Suppressor macrophage treated with lipopolysaccharide for 4 hours (primary cell): Measurements from ENCODE around the gene ZFP30.
"Not testable (repeated sequence)": the region's sequence is repeated elsewhere in the genome, so short reads cannot be mapped to it uniquely, and the experiment has no call there.

Experiments used
- DNase-seq: peaks from one replicate; pipeline ENCODE4 v3.0.0-alpha.2; 2020

Gene ZFP30

DNA sequence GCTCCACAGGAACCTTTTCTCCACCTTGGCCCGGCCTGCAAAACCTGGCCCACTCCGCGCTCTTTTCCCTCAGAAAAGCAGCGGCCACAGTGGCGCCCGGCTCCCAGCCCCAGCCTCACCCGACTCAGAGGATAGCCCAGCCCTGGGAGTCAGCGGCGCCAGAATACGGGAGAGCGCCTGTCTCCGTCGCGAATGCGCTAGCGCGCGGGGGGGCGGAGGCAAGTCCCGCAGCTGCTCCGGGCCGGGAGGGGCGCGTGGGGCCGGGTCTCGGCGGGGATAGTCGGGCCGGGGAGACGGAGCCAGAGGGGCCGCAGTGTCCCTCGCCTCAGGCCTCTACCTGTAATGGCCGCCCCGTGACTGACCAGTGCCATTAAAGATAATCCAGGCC, at the start of gene ZFP30:
ZFP30 (minus strand) TSS at position 165 of the 388 bp plus-strand sequence. CDS start 7,643 bp downstream, outside the sequence.
- peak; percentile 77 for DNase-seq

DNA sequence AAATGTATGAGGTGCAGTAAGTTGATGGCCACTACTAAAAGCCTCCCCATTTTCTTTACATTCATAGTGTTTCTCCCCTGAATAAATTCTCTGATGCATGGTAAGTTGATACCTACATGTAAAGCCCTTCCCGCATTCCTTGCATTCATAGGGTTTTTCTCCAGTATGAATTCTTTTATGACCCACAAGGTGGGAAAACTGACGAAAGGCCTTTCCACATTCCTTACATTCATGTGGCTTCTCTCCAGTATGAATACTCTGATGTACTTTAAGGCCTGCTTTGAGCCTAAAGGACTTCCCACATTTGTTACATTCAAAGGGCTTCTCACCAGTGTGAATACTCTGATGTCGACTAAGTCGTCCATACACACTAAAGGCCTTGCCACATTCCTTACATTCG, 43.8 kb upstream of the ZFP30 start:
- no peak for DNase-seq

DNA sequence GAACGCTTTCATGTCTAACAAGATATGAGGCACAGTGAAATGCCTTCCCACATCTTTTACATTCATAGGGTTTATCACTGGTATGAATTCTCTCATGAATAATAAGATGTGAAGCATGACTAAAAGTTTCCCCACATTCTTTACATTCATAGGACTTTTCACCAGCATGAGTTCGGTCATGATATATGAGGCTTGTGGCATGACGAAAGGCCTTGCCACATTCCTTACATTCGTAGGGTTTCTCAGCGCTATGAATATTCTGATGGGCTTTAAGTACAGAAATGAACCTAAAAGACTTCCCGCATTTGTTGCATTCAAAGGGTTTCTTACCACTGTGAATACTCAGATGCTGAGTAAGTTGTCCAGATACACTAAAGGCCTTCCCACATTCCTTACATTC, 43.0 kb upstream of the ZFP30 start:
- no peak for DNase-seq

DNA sequence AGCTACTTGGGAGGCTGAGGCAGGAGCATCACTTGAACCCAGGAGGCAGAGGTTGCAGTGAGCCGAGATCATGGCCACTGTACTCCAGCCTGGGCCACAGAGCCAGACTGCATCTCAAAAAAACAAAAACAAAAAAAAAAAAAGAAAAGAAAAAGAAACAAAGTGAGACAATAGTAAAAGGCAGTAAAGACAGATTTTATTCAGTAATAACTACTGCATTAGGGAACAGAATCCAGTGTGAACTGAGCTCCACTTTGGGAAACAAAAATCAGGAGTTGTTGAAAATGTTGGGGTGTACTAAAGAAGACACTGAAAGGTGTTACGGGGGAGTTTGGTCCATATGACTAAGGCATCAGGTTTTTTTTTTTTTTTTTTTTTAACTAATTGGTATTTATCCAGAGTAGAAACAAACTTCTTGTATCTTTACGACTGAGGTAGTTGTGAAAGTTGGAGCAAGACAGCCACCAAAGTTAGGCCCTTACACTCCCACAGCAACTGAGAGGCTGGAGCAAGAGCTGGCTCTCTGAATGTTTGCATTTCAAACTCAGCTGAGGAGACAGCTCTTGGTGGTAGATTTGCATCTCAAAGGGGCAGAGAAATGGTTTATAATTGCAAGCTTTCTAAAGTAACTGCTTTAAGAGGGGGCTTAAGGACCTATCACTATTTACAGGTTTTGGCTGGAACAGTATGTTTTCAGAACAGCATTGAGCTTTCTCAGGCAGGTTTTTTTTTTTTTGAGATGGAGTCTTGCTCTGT, 40.1 kb upstream of the ZFP30 start:
- DNase-seq: no peak

DNA sequence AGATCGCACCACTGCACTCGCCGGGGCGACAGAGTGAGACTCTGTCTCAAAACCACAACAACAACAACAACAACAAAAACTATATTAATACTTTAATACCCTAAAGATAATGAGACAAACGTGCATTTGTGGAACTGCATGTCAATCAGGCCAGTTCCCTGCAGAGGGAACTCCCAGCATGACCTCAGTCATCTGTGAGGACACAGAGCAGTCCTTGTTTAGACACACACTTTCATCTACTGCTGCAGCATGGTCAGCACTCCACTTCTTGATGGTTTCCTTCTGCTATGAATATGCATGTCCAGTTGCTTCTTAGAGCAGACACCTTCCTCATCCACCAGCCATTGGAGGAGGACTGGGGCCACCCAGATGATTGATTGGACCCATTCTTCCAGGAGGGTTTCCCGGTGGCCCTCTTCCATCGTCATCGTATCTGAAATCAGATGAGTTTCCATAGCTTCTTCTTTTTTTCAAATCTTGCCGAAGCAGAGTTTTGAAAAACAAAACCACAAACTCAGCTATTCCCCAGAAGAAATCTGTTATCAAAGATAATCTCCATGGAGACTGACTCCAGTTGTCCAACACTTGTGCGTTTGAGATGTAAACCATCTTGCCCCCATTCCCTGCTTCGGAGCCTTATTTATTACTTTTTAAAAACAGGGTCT, 37.8 kb upstream of the ZFP30 start:
- DNase-seq: no peak

DNA sequence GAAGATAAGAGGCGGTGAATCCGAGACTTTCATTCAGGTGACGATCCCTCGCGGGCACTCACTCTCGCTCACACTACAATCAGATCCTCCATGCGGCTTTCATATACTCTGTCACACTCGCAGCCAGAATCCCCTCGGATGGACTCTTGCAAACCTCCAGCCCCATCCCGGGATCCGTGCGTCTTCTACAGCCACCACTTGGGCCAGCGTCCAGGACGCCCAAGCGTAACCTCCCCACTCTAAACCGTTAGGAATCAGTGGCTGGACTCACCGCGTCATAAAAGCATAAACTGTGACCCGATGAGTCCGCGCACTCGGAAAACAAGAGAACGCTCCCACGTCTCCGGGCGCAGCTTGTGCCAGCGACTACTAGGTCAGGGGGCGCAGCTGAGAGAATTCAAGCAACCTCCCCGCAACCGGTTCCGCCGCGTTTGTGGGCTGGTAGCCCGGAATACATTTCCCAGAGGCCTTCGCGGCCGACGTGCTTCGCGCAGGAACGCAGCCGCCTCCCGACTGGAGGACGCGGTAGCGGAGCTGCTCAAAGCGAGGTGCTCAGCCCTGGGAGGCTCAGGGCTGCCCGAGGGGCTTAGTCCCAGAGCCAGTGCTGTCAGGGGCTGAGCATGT, 36.7 kb upstream of the ZFP30 start:
- DNase-seq: peak; percentile 40

DNA sequence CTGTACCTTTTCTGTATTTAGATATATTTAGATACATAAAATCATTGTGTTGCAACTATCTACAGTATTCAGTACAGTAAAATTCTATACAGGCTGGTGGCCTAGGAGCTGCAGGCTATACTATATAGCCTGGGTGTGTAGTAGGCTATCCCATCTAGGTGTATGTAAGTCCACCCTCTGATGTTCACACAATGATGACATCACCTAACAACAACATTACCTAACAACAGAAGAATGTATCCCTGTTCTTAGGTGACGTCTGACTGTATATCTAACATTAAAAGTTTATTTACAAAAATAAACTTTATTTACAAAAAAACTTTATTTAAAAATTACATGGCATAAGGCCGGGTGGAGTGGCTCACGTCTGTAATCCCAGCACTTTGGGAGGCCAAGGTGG, 28.3 kb upstream of the ZFP30 start:
- DNase-seq: no peak

DNA sequence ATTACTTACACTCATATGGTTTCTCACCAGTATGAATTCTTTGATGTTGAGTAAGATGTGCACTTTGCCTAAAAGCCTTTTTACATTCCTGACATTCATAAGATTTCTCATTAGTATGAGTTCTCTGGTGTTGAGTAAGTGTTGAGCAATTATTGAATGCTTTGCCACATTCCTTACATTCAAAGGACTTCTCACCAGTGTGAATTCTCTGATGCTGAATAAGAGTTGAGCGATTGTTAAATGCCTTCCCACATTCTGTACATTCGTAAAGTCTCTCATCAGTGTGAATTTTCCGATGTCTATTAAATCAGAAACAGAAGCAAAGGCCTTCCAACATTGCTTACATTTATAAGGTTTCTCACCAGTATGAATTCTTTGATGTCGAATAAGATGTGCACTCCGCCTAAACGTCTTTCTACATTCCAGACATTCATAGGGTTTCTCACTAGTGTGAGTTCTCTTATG, 14.2 kb upstream of the ZFP30 start:
- no peak for DNase-seq

DNA sequence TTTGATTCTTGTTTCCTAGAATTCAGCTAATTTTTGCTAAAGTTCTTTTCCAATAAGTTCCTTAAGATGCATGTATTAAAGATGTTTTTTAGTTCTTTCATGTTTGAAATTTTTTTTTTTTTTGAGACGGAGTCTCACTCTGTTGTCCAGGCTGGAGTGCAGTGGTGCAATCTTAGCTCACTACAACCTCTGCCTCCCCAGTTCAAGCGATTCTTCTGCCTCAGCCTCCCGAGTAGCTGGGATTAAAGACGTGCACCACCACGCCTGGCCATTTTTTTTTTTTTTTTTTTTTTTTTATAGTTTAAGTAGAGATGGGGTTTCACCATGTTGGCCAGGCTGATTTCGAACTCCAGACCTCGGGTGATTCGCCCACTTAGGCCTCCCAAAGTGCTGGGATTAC, 1.9 kb upstream of the ZFP30 start:
- not testable (repeated sequence) for DNase-seq

DNA sequence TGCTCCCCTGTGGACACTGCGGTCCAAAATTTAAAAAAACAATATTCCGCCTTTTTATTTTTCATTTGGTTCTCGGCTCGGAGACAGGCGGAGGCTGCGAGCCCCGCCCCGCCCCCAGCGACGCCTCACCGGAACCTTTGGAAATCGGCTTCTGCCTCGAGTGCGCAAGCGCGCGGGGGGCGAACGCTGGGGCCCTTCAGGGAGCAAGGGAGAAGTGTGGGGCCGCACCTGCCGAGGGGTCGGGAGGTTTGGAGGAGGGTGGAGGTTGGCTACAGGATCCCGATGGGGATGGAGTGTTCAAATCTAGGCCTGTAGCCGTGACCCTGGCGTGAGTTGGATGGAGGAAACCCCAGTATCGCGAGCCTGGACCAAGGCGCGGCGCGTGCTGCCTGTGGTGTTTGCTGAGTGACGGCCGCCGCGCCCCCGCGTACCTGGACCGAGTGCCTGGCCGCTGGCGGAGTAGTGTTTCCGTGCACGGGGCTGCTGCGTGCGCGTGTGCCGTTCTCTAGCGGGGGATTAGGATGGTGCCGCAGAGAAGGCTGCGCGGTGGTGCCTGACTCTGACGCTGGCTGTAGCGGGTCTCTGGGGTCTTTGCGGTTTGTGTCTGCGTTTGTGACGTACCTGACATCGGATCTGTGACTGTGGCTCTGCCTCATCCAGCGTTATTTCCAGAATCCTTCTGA, 565 bp upstream of the ZFP30 start:
- peak; percentile 88 for DNase-seq

DNA sequence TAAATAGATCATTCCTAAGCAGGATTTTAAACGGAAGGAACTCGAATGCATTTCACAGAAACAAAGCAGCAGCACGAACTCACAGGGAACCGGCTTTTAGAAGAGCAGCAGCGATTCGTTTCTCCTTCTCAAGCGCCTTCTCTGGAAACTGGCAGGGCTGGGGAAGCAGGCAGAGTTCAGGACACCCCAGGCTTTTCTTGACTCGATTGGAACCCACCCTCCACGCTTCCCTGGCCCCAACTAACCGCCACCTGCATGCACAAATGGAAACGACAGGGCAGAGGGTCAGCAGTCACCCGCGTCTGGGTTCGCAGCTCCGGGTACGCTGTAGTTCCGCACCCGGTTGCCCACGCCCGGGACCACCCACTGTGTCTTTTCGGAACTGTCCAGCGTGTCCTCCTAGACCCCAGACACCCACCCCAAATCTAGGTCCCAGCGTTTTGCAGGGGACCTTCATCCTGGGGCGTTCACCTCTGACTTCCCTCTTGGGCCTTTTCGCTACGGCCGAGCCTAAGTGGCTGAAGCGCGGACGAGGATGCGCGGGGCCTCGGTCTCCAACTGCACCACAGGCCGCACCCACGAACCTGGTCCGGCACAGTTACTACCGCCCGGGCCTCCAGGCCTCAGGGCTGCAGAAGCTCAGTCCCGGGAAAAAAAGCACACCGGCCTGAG, 500 bp downstream of the ZFP30 start:
- peak; percentile 47 for DNase-seq

DNA sequence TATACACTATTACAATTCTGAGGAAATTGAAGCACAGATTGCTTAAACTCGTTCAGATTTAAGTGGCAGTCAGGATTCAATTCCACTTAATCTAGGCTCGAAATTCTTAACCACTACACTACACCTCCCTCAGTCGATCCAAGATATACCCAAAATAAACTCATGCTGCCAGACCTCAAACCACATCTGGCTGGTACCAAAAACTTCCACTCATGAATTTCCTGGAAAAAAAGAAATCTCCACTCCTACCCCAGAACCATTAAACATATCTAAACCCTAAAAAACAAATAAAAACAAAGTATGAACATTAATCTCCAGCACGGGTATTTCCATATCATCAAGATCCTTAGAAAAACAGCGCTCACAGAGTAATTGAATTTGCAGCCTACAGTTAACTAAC, 1.1 kb downstream of the ZFP30 start:
- no peak for DNase-seq

DNA sequence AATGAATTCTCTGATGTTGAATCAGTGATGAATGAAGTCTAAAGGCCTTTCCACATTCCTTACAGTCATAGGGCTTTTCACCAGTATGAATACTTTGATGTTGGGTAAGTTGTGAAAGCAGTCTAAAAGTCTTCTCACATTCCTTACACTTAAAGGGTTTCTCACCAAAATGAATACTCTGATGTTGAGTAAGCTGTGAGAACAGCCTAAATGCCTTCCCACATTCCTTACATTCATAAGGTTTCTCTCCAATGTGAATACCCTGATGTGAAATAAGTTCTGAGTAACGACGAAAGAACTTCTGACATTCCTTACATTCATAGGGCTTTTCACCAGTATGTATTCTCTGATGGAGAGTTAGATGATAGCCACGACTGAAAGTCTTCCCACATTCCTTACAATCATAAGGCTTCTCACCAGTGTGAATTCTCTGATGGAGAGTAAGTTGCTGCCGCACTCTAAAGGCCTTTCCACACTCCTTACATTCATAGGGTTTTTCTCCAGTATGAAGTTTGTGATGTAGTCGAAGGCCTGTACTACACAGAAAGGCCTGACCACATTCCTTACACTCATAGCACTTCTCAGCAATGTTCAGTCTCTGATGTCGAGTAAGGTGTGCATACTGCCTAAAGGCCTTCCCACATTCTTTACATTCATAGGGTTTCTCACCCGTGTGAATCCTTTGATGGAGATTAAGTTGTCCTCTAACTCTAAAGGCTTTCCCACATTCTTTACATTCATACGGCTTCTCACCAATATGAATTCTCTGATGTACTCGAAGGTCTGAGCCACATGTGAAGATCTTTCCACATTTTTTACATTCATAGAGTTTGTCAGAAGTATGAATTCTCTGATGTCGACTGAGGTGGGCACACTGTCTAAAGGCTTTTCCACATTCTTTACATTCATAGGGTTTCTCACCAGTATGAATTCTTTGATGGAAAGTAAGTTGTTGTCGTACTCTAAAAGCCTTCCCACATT, 19.9 kb downstream of the ZFP30 start:
- DNase-seq: no peak

DNA sequence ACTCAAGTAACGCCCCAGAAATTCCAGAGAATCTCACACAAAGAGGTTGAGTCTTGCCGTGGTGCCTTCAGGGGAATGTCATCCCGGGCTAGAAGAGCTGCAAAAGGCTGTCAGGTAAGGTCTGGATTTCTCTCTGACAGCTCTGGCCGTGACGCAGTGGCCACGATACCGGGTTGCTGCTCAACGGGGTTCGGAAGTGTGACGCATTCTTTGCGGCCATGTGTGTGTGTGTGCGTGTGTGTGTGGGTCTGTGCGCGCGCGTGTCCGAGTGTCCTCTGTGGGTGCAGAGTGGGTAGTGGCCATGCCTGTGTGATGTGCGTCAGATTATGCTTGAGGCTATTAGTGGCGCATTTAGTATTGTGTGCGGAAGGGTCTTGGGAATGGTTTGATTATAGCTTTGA, 60.3 kb downstream of the ZFP30 start:
- DNase-seq: peak; percentile 32

DNA sequence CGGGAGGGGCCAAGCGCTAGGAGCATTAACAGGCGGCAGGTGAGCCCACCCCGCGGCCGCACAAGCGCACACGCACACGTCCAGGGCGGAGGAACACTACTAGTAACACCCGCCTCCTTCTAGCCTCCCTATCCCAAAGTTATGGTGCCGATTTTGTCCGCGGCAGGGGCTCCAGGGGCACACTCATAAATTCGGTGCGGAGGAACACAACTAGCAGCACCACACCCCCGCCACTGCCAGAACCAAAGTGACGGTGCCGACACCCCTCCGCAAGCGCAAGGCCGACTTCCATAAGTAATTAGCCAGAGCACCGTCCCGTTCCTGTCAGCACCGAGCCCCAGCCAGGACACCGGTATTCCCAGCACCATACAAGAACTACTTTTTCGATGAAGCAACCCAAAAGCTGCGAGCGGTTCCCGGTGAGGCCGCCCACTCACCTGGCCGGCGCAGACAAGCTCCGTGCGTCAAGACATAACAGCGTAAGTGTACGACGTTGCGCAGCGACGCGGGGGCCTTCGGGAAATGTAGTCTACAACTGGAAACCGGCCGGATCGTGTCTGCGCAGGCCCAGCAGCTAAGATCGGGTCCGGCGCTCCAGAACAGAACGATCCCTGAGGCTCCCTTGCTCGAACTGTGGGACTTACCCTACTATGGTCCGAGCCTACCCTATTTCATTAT, 60.8 kb downstream of the ZFP30 start, which contains the start of the genes ZNF540 and ZNF571:
ZNF540 (plus strand) TSS at position 573 of the 678 bp plus-strand sequence. CDS start 3,572 bp downstream, outside the sequence.
ZNF571 (minus strand) TSS at position 489 of the 678 bp plus-strand sequence. CDS start 8,116 bp downstream, outside the sequence.
- peak; percentile 93 for DNase-seq

DNA sequence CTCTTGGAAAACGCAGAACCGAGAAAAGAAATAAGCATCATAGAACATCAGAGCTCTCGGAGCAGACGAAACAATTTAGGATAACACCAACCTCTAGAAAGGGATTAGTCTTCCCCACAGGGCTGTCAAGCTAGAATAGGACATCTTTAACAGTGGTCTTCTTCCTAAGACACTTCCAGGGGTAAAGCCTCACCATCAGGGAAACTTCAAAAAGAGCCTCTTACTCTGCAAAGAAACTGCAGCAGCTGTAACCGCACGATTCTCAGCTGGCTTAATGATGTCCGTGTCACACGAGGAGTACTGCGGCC, 61.3 kb downstream of the ZFP30 start:
- peak; percentile 2 for DNase-seq

DNA sequence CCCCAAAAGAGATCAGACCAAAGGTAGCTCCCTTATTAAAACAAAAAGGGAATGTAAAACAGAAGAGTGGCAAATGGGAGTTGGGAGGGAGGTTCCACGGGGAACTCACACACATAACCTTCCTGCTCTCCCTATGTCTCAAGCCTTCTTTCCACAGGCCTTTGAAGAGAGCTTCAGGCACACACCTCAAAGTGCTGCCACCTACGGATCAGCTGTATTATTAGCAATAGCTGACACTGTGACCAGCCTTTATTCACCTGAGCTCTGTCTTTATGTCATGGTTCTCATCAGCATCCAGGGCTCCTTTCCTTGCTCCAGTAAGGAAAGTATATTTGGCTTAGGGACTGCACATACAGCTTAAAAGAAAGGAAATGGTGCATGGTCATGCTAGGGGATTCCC, 71.9 kb downstream of the ZFP30 start:
- DNase-seq: no peak

DNA sequence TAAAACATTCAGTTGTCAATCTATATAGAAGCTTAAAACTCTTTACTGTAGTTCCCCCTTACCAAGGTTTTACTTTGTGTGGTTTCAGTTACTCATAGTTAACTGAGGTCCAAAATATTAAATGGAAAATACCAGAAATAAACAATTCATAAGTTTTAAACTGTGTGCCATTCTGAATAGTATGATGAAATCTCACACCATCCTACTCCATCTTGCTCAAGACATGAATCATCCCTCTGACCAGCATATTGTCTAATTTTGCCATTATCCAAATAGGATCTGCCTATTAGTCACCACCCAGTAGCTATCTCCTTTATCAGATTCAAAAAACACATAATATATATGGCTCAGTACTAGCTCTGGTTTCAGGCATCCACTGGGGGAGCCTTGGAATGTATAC, 83.1 kb downstream of the ZFP30 start:
- peak; percentile 19 for DNase-seq

DNA sequence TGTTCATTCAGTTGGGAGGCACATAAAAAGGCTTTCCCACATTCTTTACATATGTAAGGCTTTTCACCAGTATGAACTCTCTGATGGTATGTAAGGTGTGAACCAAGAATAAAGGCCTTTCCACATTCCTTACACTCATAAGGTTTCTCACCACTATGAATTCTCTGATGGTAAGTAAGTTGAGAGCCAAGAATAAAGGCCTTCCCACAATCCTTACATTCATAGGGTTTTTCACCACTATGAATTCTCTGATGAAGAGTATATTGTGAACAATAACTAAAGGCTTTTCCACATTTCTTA, 89.9 kb downstream of the ZFP30 start:
- DNase-seq: no peak

DNA sequence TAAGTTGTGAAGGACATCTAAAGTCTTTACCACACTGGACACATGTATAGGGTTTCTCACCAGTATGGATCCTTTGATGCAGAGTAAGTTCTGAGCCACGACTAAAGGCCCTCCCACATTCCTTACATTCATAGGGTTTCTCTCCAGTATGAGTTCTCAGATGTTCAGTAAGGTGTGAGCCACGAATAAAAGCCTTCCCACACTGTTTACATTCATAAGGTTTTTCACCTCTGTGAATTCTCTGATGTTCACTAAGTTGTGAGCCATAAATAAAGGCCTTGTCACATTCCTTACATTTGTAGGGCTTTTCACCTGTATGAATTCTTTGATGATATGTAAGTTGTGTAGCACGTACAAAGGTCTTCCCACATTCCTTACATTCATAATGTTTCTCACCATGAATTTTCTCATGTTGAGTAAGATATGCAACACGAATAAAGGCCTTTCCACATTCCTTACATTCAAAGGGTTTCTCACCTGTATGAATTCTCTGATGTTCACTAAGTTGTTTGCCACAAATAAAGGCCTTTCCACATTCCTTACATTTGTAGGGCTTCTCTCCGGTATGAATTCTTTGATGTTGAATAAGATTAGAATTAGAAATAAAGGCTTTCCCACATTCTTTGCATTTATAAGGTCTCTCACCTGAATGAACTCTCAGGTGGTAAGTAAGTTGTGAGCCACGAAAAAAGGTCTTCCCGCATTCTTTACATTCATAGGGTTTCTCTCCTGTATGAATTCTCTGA, 90.5 kb downstream of the ZFP30 start:
- no peak for DNase-seq
